A549 (cell line): ENCODE measurements around the gene NEURL3. TPM values are rescaled to one million over a fixed set of nuclear protein-coding genes. Genes with fewer than 3 reads are reported as not detected.

ENCODE experiments used
- ATAC-seq, 2 experiments: fragments of 200-7000 bp in 1 of 2; fragments of >200 bp in 1 of 2; cut with Nextera tagmentation in 1 of 2; cut with Tn5 transposase in 1 of 2; 3 replicates each; pipeline versions ENCODE4 v1.8.0 to v1.9.1; 2018 to 2020; ENCODE audit warnings: mild to moderate bottlenecking in 1 of 2, moderate library complexity in 1 of 2
- CTCF ChIA-PET: fragments of 300-600 bp; sonication (Branson Sonifier 250); formaldehyde crosslinking; extraction: SDS; loops from one replicate; lab custom pipeline; 2021; ENCODE audit warnings: antibody characterized with exemption, inconsistent platforms; lab: Yijun Ruan, JAX
- POLR2A ChIA-PET: fragments of 350-600 bp; formaldehyde crosslinking; extraction: SDS; loops from one replicate; lab custom pipeline; 2021; ENCODE audit warnings: antibody characterized with exemption, inconsistent platforms; lab: Yijun Ruan, JAX
- DNase-seq, 2 experiments: peaks; one replicate each; pipeline versions ENCODE4 v3.0.0 to v3.0.0-alpha.2; 2011 to 2016; ENCODE audit warnings: low read depth in 1 of 2, low spot score in 1 of 2
- FAIRE-seq: peaks from 2 replicates; lab custom pipeline; 2011; peaks lifted over from hg19 to GRCh38; lab: Jason Lieb, UNC
- H3K27ac ChIP-seq, 2 experiments: fragments of >200 bp; sonication (Bioruptor Twin); formaldehyde crosslinking; 3 replicates each; pipeline ENCODE4 v1.5.1; 2016 to 2017
- H3K4me1 ChIP-seq: fragments of >200 bp; sonication (Bioruptor Twin); formaldehyde crosslinking; 3 replicates; pipeline ENCODE4 v1.6.1; 2016
- H3K4me2 ChIP-seq: fragments of >200 bp; sonication (Bioruptor Twin); formaldehyde crosslinking; 3 replicates; pipeline ENCODE4 v1.6.1; 2016
- H3K4me3 ChIP-seq: fragments of >200 bp; sonication (Bioruptor Twin); formaldehyde crosslinking; 3 replicates; pipeline ENCODE4 v1.5.1; 2016
- H3K9me3 ChIP-seq: fragments of >200 bp; sonication (Bioruptor Twin); formaldehyde crosslinking; 3 replicates; pipeline ENCODE4 v1.6.1; 2016
- CEBPB ChIP-seq, 2 experiments: fragments of >200 bp in 1 of 2; sonication (Bioruptor Twin) in 1 of 2; formaldehyde crosslinking in 1 of 2; IDR thresholded peaks; 2 replicates each; pipeline ENCODE4 v1.6.1; 2012 to 2016
- E2F6 ChIP-seq: IDR thresholded peaks from 2 replicates; pipeline ENCODE4 v1.6.1; 2012; ENCODE audit warnings: low read depth, borderline replicate concordance
- EHF ChIP-seq: fragments of 250-450 bp; sonication (Bioruptor Pico); IDR thresholded peaks from 2 replicates; pipeline ENCODE4 v1.5.0; 2020; ENCODE audit warnings: mild to moderate bottlenecking
- EHMT2 ChIP-seq: fragments of 200-600 bp; sonication (generic); IDR thresholded peaks from 2 replicates; pipeline ENCODE4 v1.6.1; 2016; ENCODE audit warnings: antibody characterized with exemption, low read depth, mild to moderate bottlenecking, moderate library complexity
- GATA3 ChIP-seq: IDR thresholded peaks from 2 replicates; pipeline ENCODE4 v1.6.1; 2012; ENCODE audit warnings: borderline replicate concordance
- HOXA7 ChIP-seq: fragments of 250-450 bp; sonication (Bioruptor Pico); IDR thresholded peaks from 2 replicates; pipeline ENCODE4 v1.5.0; 2020; ENCODE audit warnings: mild to moderate bottlenecking, moderate library complexity
- MAFK ChIP-seq: fragments of 450-650 bp; IDR thresholded peaks from 2 replicates; pipeline ENCODE4 v1.6.1; 2014; ENCODE audit not compliant: partially characterized antibody
- NFE2L2 ChIP-seq: fragments of 150-350 bp; conservative IDR thresholded peaks from 2 replicates; pipeline ENCODE4 v1.6.1; 2014; ENCODE audit warnings: low read length
- PHF8 ChIP-seq: fragments of 200-600 bp; sonication (generic); IDR thresholded peaks from 2 replicates; pipeline ENCODE4 v1.6.1; 2016; ENCODE audit warnings: low read depth, mild to moderate bottlenecking, antibody characterized with exemption, moderate library complexity, borderline replicate concordance
- SREBF2 ChIP-seq: fragments of 450-650 bp; IDR thresholded peaks from 2 replicates; pipeline ENCODE4 v1.6.1; 2014; ENCODE audit warnings: mild to moderate bottlenecking, moderate library complexity
- TFCP2L1 ChIP-seq: fragments of 250-450 bp; sonication (Bioruptor Pico); IDR thresholded peaks from 2 replicates; pipeline ENCODE4 v1.5.0; 2021; ENCODE audit warnings: mild to moderate bottlenecking
- TP53 ChIP-seq: fragments of 250-450 bp; sonication (Bioruptor Pico); IDR thresholded peaks from 2 replicates; pipeline ENCODE4 v1.5.0; 2021; ENCODE audit warnings: mild to moderate bottlenecking, moderate library complexity
- WGBS: methylation state at CpG from one replicate; pipeline ENCODE4 v1.1.6; 2017; ENCODE audit errors: missing lambda C conversion rate; 5-methylcytosine and 5-hydroxymethylcytosine counted together
- polyA plus RNA-seq, 4 experiments: library from polyadenylated mRNA; depleted of rRNA in 3 of 4; stranded (reverse); fragments of >200 nt; fragmentation: RNase III in 1 of 4; extraction: RNeasy Plus Mini Kit Qiagen cat#74134 plus additional on column Dnase treatment in 1 of 4; gene quantifications; 2 replicates in 3 of 4; 3 replicates in 1 of 4; pipeline ENCODE4 v1.2.3, GENCODE V29; 2011 to 2017
- TF ChIP-seq, protein P1 (sequence below): fragments of 200-600 bp; sonication (generic); IDR thresholded peaks from 2 replicates; pipeline ENCODE4 v1.6.1; 2016; ENCODE audit warnings: antibody characterized with exemption, mild to moderate bottlenecking, moderate library complexity
- TF ChIP-seq, protein P2 (sequence below): fragments of 250-450 bp; sonication (Bioruptor Pico); IDR thresholded peaks from 2 replicates; pipeline ENCODE4 v1.5.0; 2020; ENCODE audit warnings: low read depth, mild to moderate bottlenecking, moderate library complexity

Gene NEURL3
- polyA plus RNA-seq, 2 of the 4 experiments (the other 2 are of a cell fraction), result 0.28 to 0.44 TPM

DNA sequence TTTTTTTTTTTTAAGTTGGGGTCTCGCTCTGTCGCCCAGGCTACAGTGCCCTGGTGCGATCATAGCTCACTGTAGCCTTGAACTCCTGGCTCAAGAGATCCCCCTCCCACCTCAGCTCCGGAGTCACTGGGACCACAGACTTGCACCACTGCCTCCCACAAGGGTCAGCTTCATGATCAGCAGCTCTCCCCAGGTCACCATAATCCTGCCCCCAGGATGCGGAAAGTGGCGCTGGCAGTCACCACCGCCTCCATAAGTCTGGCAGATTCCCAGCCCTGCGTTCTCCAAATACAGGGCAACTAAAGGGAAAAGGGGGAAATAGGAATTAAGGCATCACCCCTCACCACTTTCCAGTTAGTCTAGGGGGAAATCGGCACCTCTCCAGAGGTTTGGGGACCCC is 26.2 kb upstream of the NEURL3 start:
- no peak for DNase-seq
- ATAC-seq, result no peak
- Histone ChIP-seq H3K4me2 (peak overlapping the region; percentile 70), H3K27ac (peak overlapping the region in 1 of 2 experiments; percentile 74; a peak in 4 of 6 replicates), H3K9me3 (no peaks in the 10 kb centered on the region), H3K4me1 (peaks cover 27% of the 10 kb centered on the region), H3K4me3 (no peak overlapping the region)
- WGBS, result 96% methylated on average over 9 of the region's 9 CpGs
- no peak for FAIRE-seq
- TF ChIP-seq PHF8 (no peak), EHF (CRISPR knock-in tag) (no peak), EHMT2 (no peak), E2F6 (no peak), HOXA7 (no peak)
- ChIA-PET POLR2A (interaction anchor here (1.0 kb wide), 1 partner anchor 20 kb away, joined by 3 read pairs; no protein-coding TSS in a partner anchor), CTCF (interaction anchor here (0.6 to 8.4 kb wide), 4 partner anchors 12 to 23 kb away, joined by 3 to 63 read pairs (median 23); no protein-coding TSS in a partner anchor)

- peaks cover 27% of the 10 kb centered on the region for H3K4me1 ChIP-seq
- H3K4me2 ChIP-seq, result no peak overlapping the region
- H3K4me3 ChIP-seq, result no peak overlapping the region
- DNase-seq (no peak), FAIRE-seq (no peak), ATAC-seq (no peak)
- no peak for TF ChIP-seq HOXA7
- TF ChIP-seq TP53 (CRISPR knock-in tag), result no peak
- CTCF ChIA-PET, result interaction anchor here (0.6 to 8.4 kb wide), 6 partner anchors 11 to 24 kb away, joined by 3 to 63 read pairs (median 9); no protein-coding TSS in a partner anchor
- POLR2A ChIA-PET, result no interaction called here
- no peaks in the 10 kb centered on the region for H3K9me3 ChIP-seq
- 79% methylated on average over 13 of the region's 16 CpGs for WGBS
- no peak overlapping the region for H3K27ac ChIP-seq
Measured at GRCh38 chr2:96530474-96531357, 25.6 kb upstream of the NEURL3 start.

GRCh38 chr2:96530144-96530430 is 24.9 kb upstream of the NEURL3 start:
- CTCF ChIA-PET, result interaction anchor here (1.0 to 8.4 kb wide), 4 partner anchors 11 to 24 kb away, joined by 3 to 63 read pairs (median 9); no protein-coding TSS in a partner anchor

More at GRCh38 chr2:96530144-96530430, 24.9 kb upstream of the NEURL3 start:
- WGBS, result 28% methylated on average over 6 of the region's 6 CpGs
- no peak for TF ChIP-seq GATA3
- TF ChIP-seq, protein P1, sequence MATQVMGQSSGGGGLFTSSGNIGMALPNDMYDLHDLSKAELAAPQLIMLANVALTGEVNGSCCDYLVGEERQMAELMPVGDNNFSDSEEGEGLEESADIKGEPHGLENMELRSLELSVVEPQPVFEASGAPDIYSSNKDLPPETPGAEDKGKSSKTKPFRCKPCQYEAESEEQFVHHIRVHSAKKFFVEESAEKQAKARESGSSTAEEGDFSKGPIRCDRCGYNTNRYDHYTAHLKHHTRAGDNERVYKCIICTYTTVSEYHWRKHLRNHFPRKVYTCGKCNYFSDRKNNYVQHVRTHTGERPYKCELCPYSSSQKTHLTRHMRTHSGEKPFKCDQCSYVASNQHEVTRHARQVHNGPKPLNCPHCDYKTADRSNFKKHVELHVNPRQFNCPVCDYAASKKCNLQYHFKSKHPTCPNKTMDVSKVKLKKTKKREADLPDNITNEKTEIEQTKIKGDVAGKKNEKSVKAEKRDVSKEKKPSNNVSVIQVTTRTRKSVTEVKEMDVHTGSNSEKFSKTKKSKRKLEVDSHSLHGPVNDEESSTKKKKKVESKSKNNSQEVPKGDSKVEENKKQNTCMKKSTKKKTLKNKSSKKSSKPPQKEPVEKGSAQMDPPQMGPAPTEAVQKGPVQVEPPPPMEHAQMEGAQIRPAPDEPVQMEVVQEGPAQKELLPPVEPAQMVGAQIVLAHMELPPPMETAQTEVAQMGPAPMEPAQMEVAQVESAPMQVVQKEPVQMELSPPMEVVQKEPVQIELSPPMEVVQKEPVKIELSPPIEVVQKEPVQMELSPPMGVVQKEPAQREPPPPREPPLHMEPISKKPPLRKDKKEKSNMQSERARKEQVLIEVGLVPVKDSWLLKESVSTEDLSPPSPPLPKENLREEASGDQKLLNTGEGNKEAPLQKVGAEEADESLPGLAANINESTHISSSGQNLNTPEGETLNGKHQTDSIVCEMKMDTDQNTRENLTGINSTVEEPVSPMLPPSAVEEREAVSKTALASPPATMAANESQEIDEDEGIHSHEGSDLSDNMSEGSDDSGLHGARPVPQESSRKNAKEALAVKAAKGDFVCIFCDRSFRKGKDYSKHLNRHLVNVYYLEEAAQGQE, result no peak
- TF ChIP-seq E2F6, result no peak
- no peak for TF ChIP-seq TFCP2L1 (CRISPR knock-in tag)
- TF ChIP-seq, protein P2, sequence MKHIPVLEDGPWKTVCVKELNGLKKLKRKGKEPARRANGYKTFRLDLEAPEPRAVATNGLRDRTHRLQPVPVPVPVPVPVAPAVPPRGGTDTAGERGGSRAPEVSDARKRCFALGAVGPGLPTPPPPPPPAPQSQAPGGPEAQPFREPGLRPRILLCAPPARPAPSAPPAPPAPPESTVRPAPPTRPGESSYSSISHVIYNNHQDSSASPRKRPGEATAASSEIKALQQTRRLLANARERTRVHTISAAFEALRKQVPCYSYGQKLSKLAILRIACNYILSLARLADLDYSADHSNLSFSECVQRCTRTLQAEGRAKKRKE (CRISPR knock-in tag), result no peak
- TF ChIP-seq TP53 (CRISPR knock-in tag), result no peak
- no peak for TF ChIP-seq SREBF2
- TF ChIP-seq NFE2L2, result no peak
- no peak for TF ChIP-seq CEBPB (IDR thresholded peaks at IDR 0.05)
- TF ChIP-seq MAFK, result no peak
- Histone ChIP-seq H3K9me3 (no peaks in the 10 kb centered on the region), H3K4me3 (no peak overlapping the region), H3K4me1 (peaks cover 27% of the 10 kb centered on the region), H3K27ac (no peak overlapping the region), H3K4me2 (no peak overlapping the region)
- DNase-seq, result no peak
- no peak for ATAC-seq
- POLR2A ChIA-PET, result no interaction called here
- FAIRE-seq, result no peak
